GOT3 (cell line): ENCODE results near the gene CDH13.

Experiments used
- DNase-seq: peaks from one replicate; lab custom pipeline; 2025; ENCODE audit warnings: mixed read lengths; lab: John Stamatoyannopoulos, UW

CDH13 gene

GRCh38 chr16:83356266-83356665 is 729.5 kb downstream of the CDH13 start:
- no peak for DNase-seq

GRCh38 chr16:83356986-83357385 is 730.2 kb downstream of the CDH13 start:
- DNase-seq = no peak

GRCh38 chr16:83363521-83363920 is 736.8 kb downstream of the CDH13 start:
- no peak for DNase-seq

- DNase-seq = no peak
Measured at GRCh38 chr16:83365166-83365565, 738.4 kb downstream of the CDH13 start.

GRCh38 chr16:83366228-83366627 is 739.5 kb downstream of the CDH13 start:
- DNase-seq = no peak

- no peak for DNase-seq
Measured at GRCh38 chr16:83374979-83375378, 748.2 kb downstream of the CDH13 start.

- no peak for DNase-seq
Measured at GRCh38 chr16:83389751-83390150, 763.0 kb downstream of the CDH13 start.

GRCh38 chr16:83390759-83391158 is 764.0 kb downstream of the CDH13 start:
- no peak for DNase-seq

- DNase-seq = no peak
Measured at GRCh38 chr16:83392743-83393142, 766.0 kb downstream of the CDH13 start.

GRCh38 chr16:83393196-83393981 is 766.6 kb downstream of the CDH13 start:
- no peak for DNase-seq

GRCh38 chr16:83397601-83398291 is 771.0 kb downstream of the CDH13 start:
- no peak for DNase-seq

- DNase-seq = no peak
Measured at GRCh38 chr16:83400234-83400633, 773.5 kb downstream of the CDH13 start.

- no peak for DNase-seq
Measured at GRCh38 chr16:83402160-83402814, 775.5 kb downstream of the CDH13 start.

- no peak for DNase-seq
Measured at GRCh38 chr16:83402967-83403366, 776.2 kb downstream of the CDH13 start.

GRCh38 chr16:83403761-83404160 is 777.0 kb downstream of the CDH13 start:
- no peak for DNase-seq

GRCh38 chr16:83404261-83404660 is 777.5 kb downstream of the CDH13 start:
- DNase-seq = no peak

- no peak for DNase-seq
Measured at GRCh38 chr16:83407928-83408327, 781.2 kb downstream of the CDH13 start.

GRCh38 chr16:83409347-83409746 is 782.6 kb downstream of the CDH13 start:
- no peak for DNase-seq

GRCh38 chr16:83418565-83418964 is 791.8 kb downstream of the CDH13 start:
- no peak for DNase-seq

GRCh38 chr16:83420206-83420760 is 793.5 kb downstream of the CDH13 start:
- no peak for DNase-seq

GRCh38 chr16:83433201-83433600 is 806.4 kb downstream of the CDH13 start:
- DNase-seq = no peak

- DNase-seq = no peak
Measured at GRCh38 chr16:83437036-83437435, 810.3 kb downstream of the CDH13 start.

GRCh38 chr16:83438326-83438725 is 811.6 kb downstream of the CDH13 start:
- no peak for DNase-seq
